Rectal smooth muscle tissue (tissue), 1 donor: ENCODE data around the gene TSPAN18.

Source experiments
- H3K27ac ChIP-seq: one replicate; pipeline ENCODE4 v1.7.0; 2013; ENCODE audit warnings: low read depth, low read length, inconsistent platforms
- H3K27me3 ChIP-seq: one replicate; pipeline ENCODE4 v1.7.0; 2013; ENCODE audit warnings: low read length; ENCODE audit not compliant: control insufficient read depth, insufficient read depth
- H3K36me3 ChIP-seq: one replicate; pipeline ENCODE4 v1.7.0; 2013; ENCODE audit warnings: low read length; ENCODE audit not compliant: control insufficient read depth, insufficient read depth
- H3K4me1 ChIP-seq: one replicate; pipeline ENCODE4 v1.7.0; 2013; ENCODE audit warnings: low read length; ENCODE audit not compliant: control insufficient read depth, insufficient read depth
- H3K4me3 ChIP-seq: one replicate; pipeline ENCODE4 v1.7.0; 2013; ENCODE audit warnings: low read length
- H3K9ac ChIP-seq: one replicate; pipeline ENCODE4 v1.7.0; 2013; ENCODE audit warnings: low read length

TSPAN18 gene

DNA sequence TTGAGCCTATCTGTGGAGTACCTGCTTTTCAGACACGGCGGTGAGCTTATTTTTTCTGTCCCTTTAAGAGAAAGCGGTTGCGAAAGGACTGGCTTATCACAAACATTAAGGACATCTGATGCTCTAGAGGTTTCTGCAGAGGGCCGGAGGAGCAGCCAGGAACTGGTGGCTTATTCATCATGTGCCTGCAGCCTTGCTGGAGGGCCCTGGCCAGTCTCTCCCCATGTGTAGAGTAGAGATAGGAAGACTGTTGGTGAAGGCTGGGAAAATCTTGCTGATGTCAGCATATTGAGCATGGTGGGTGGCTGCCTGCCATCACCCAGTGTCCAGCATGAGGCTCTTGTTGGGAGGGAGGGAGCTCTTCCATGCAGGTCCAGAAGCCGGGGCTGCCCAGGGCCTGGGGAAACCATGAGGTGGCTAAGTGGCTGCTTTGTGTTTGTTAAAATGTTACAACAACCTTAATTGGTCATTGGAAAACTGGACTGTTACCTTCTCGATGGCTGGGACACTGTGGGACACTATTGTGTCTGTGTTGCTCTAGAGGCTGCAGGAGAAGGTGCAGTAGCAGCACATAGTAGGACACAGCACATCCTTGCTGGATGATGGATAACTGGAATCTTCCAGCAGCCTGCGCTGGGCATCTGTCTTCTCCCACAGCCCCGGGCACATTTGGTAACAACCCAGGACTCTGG lies 54.3 kb downstream of the TSPAN18 start:
- Histone ChIP-seq H3K27ac (peak overlapping the region; percentile 54), H3K4me3 (no peak overlapping the region), H3K36me3 (no peaks in the 10 kb centered on the region), H3K4me1 (peaks cover 5% of the 10 kb centered on the region), H3K9ac (no peak overlapping the region), H3K27me3 (no peaks in the 10 kb centered on the region)

DNA sequence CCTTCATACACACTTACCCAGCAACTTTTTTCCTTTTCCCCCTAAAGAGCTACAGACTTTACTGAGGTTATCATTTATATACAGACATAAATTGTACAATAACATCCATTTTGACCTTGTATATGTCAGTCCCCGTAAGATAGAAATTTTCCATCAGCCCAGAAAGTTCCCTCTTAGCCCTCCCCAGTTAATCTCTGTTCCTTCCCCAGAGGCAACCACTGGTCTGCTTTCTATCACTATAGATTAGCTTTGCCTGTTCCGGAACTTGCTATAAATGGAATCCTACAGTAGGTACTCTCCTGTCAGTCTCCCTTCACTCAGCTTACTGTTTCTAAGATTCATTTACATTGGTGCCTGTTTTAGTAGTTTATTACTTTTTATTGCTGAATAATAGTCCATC lies 54.9 kb downstream of the TSPAN18 start:
- Histone ChIP-seq H3K27me3 (no peaks in the 10 kb centered on the region), H3K36me3 (no peaks in the 10 kb centered on the region), H3K4me3 (no peak overlapping the region), H3K27ac (peak overlapping the region; percentile 54), H3K9ac (no peak overlapping the region), H3K4me1 (no peaks in the 10 kb centered on the region)

DNA sequence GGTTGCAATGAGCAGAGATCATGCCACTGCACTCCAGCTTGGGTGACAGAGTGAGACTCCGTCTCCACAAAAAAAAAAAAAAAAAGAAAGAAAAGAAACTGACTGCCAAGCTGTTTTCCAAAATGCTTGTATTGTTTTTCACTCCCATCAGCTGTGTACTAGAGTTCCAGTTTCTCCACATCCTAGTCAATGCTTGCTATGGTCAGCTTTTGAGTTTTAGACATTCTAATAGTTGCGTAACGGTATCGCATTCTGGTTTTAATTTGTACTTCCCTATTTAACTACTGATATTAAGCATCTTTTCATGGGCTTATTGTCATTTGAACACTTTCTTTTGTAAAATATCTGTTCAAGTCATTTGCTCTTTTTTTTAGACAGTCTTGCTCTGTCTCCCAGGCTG lies 55.7 kb downstream of the TSPAN18 start:
- Histone ChIP-seq H3K4me3 (no peak overlapping the region), H3K9ac (no peak overlapping the region), H3K27ac (no peak overlapping the region), H3K4me1 (no peaks in the 10 kb centered on the region), H3K27me3 (no peaks in the 10 kb centered on the region), H3K36me3 (no peaks in the 10 kb centered on the region)

DNA sequence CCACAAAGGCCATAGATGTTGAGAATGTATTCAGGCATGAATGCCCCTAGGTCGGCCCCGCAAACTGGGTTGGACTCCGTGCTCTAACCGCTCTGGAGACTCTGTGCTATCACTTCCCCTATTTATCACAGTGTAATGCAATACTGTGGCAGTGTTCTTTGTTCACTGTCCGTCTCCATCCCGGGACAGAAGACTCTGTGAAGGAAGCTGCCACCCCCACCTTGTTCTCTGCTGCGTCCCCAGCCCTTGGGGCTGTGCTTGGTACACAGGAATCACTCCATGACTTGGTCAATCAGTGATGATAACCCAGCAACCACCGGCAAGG lies 57.6 kb downstream of the TSPAN18 start:
- H3K27ac ChIP-seq, result no peak overlapping the region
- H3K36me3 ChIP-seq, result no peaks in the 10 kb centered on the region
- no peaks in the 10 kb centered on the region for H3K27me3 ChIP-seq
- H3K4me1 ChIP-seq, result no peaks in the 10 kb centered on the region
- H3K4me3 ChIP-seq, result no peak overlapping the region
- H3K9ac ChIP-seq, result no peak overlapping the region

DNA sequence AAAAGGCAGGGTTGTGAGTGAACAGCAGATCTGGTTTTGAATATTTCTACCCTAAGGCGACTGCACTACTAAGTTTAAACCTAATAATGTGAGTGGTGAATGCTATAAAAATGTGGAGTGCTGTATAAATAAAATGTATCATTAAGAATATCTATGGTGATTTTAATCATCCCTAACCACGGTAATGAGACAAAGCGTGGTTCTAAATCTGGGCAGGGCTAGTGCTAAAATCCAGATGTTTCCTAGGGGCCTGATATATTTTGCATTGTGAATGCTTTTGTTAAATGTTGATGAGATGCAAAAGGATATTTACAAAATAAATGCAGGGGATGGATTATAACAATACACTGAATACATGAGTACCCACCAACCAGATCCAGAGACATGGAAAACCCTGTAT lies 58.1 kb downstream of the TSPAN18 start:
- Histone ChIP-seq H3K4me1 (no peaks in the 10 kb centered on the region), H3K27ac (no peak overlapping the region)

DNA sequence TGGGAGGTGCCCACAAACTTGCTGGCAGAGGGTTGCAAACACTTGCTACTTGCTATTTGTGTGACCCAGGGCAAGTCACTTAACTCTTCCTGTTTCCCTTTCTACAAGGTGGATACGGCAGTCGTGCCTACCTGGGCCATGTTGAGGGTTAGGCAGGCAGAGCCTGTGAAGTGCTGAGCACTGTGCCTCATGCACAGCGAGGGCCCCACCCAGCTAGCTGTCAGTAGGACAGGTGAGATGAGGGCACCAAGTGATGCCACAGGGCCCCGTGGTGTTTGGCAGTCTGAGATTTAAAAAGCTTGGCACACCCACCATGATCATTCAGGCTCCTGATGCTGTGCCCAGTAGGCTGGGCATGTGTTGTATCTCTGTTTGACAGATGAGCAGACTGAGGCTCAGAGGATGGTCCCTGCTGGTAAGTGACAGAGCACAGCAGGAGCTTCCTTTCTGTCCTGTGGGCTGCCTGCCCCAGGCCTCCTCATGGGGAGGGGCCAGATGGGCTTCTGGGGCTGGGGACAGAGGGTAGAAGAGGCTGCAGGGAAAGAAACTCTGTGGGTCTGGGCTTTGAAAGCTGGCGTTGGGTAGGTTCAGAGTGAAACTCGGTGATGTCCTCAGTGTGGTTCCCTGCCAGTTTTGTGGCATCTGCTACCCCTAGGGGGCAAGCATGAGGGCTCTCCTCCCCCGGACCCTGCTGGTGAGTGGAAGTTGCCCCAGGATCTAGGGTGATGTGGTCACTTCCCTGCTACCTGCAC lies 59.3 kb downstream of the TSPAN18 start:
- Histone ChIP-seq H3K4me1 (no peaks in the 10 kb centered on the region), H3K27ac (no peak overlapping the region), H3K36me3 (no peaks in the 10 kb centered on the region), H3K9ac (no peak overlapping the region), H3K4me3 (no peak overlapping the region), H3K27me3 (no peaks in the 10 kb centered on the region)

More for the DNA sequence above, 58.1 kb downstream of the TSPAN18 start:
- Histone ChIP-seq H3K9ac (no peak overlapping the region), H3K4me3 (no peak overlapping the region), H3K27me3 (no peaks in the 10 kb centered on the region), H3K36me3 (no peaks in the 10 kb centered on the region)

DNA sequence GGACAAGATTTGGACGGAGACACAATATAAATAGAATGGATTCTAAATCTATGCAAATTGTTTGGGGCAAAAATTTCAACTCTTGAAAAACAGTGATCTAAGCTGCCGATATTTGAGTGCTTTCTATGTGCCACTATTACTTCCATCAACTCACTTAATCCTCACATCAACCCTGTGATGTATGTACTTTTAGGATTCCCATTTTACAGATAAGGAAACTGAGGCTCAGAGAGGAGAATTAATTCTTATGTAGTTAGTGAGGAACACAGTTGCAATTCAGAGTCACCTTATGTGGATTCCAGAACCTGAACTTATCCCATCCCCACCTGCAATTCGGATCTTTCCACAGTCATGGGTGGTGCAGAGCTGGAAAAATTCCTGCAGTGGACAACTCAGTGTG lies 60.3 kb downstream of the TSPAN18 start:
- Histone ChIP-seq H3K36me3 (no peaks in the 10 kb centered on the region), H3K4me1 (peaks cover 2% of the 10 kb centered on the region), H3K9ac (no peak overlapping the region), H3K4me3 (no peak overlapping the region), H3K27ac (no peak overlapping the region), H3K27me3 (no peaks in the 10 kb centered on the region)

DNA sequence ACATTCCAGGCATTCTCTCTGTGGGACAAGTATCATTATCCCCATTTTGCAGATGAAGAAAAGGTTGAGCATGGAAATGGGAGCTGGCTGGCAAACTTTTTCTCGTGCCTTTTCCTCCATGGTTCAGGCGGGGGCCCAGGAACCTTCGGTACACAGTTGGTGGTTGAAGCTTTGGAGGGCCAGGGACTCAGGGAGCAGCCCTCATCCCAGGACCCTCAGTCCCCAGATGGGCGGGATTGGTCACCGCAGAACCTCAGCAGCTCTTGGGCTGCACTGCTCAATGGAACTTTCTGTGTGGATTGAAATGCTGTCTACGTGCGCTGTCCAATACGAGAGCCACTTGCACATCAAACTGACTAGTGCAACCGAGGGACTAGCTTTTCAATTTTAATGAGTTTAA lies 61.2 kb downstream of the TSPAN18 start:
- Histone ChIP-seq H3K36me3 (no peaks in the 10 kb centered on the region), H3K4me1 (peaks cover 2% of the 10 kb centered on the region), H3K4me3 (no peak overlapping the region), H3K27me3 (no peaks in the 10 kb centered on the region), H3K27ac (no peak overlapping the region), H3K9ac (no peak overlapping the region)

DNA sequence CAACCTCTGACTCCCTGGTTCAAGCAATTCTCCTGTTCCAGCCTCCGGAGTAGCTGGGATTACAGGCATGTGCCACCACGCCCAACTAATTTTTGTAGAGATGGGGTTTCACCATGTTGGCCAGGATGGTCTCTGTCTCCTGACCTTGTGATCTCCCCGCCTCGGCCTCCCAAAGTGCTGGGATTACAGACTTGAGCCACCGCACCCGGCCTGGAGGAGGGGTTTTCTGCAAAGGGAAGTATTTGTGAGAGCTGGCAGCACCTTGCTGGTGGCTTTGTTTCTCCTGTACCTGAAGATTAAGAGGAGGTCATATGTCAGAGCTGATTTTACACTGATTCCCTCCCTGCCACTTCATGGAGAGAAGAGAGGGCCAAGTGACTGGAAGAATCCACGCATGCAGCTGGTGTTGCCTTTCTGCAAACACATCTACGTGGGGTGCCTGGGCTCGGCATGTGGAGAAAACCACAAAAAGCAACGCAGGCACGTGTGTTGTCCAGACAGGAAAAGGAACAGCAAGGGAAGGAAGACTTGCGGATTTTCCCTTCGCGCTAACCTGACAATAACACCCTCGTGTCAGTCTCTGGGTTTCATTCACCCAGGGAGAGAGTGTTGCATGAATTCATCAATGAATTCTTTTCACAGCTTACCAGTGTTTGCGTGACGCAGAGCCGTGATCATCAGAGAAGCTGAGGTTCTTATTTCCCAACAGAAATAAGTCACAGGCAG lies 61.9 kb downstream of the TSPAN18 start:
- Histone ChIP-seq H3K27ac (no peak overlapping the region), H3K27me3 (no peaks in the 10 kb centered on the region), H3K4me1 (peaks cover 9% of the 10 kb centered on the region)

DNA sequence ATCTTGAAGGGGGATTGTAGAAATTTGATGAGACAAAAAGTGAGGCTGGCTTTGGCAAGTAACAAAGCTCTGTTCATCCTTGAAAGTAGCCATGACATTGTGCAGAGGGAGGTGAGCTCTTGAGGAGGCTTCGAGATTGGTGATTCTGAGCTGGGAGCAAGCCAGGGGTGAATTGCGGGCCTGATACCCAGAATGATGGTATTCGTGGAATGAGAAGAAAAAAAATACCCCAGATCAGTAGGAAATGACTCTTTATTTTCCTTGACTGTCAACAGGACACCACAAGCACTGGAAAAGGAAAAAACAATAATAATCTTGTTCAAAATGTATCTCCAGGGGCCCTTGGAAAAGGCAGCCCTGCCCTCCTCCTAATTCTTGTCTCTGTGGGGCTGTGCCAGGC lies 62.7 kb downstream of the TSPAN18 start:
- Histone ChIP-seq H3K27ac (no peak overlapping the region), H3K9ac (no peak overlapping the region), H3K4me3 (no peak overlapping the region), H3K4me1 (peaks cover 10% of the 10 kb centered on the region), H3K36me3 (no peaks in the 10 kb centered on the region), H3K27me3 (no peaks in the 10 kb centered on the region)

More for the DNA sequence above, 61.9 kb downstream of the TSPAN18 start:
- Histone ChIP-seq H3K36me3 (no peaks in the 10 kb centered on the region), H3K9ac (no peak overlapping the region), H3K4me3 (no peak overlapping the region)

DNA sequence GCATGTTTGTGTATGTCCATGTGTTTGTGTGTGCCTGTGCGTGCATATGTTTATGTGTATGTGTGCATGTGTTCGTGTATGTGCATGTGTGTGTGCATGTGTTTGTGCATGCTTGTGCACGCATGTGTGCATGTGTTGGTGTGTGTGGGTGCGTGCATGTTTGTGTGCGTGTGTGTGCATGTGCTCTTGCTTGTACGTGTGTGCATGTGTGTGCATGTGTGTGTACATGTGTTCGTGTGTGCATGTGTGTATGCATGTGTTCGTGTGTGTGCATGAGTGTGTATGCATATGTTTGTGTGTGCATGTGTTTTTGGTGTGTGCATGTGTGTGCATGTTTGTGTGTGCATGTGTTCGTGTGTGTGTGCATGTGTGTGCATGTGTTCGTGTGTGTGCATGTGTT lies 63.4 kb downstream of the TSPAN18 start:
- Histone ChIP-seq H3K27me3 (no peaks in the 10 kb centered on the region), H3K4me3 (no peak overlapping the region), H3K27ac (no peak overlapping the region), H3K4me1 (peaks cover 10% of the 10 kb centered on the region), H3K9ac (no peak overlapping the region), H3K36me3 (no peaks in the 10 kb centered on the region)

DNA sequence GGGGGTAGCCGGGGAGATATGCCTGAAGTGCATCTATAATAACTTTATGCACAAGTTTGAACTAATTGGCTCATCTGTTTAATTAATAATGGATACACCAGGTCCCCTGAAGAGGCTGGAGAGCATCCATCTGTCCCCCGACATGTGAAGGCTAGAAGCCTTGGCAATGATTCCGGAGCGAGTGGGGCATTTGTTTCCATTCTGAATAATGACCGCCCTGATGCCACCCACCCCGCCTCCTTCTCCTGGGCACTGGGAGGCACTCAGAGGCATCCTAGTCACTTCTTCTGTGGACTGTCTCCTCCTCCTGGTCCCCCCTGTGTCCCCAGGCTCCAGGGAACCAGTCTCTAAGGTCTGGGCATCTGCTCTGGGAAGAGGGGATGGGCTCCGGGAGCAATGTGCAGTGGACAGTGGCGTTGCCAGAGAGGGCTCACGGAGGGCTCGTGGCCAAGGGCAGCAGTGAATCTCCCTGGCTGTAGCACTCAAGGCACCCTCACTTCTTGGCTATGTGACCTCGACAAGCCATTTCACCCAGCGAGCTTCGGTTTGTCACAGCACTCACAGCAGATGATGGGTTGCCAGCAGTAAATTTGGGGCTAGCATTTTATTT lies 64.7 kb downstream of the TSPAN18 start:
- no peak overlapping the region for H3K9ac ChIP-seq
- no peak overlapping the region for H3K4me3 ChIP-seq
- H3K36me3 ChIP-seq, result no peaks in the 10 kb centered on the region
- peaks cover 10% of the 10 kb centered on the region for H3K4me1 ChIP-seq
- H3K27me3 ChIP-seq, result no peaks in the 10 kb centered on the region
- H3K27ac ChIP-seq, result no peak overlapping the region
